Activated naive CD4-positive, alpha-beta T cell (primary cell): ENCODE data around the gene SLBP.
"Not testable (repeated sequence)": the region's sequence is repeated elsewhere in the genome, so short reads cannot be mapped to it uniquely, and the experiment has no call there.

ENCODE experiments used
- DNase-seq, 4 experiments: peaks; one replicate each; lab custom pipeline; 2025; lab: John Stamatoyannopoulos, UW

SLBP gene

GRCh38 chr4:1675136-1675801 lies 36.9 kb downstream of the SLBP start:
- DNase-seq = no peak

- no peak for DNase-seq
Observed at GRCh38 chr4:1674682-1675081, 37.4 kb downstream of the SLBP start.

GRCh38 chr4:1673671-1674070 lies 38.4 kb downstream of the SLBP start:
- no peak for DNase-seq

- DNase-seq = not testable (repeated sequence)
Observed at GRCh38 chr4:1671011-1671410, 41.1 kb downstream of the SLBP start.

- no peak for DNase-seq
Observed at GRCh38 chr4:1670279-1670678, 41.8 kb downstream of the SLBP start.

- no peak for DNase-seq
Observed at GRCh38 chr4:1669850-1670249, 42.3 kb downstream of the SLBP start.

- no peak for DNase-seq
Observed at GRCh38 chr4:1669270-1669669, 42.8 kb downstream of the SLBP start.

- DNase-seq = no peak
Observed at GRCh38 chr4:1668488-1668840, 43.7 kb downstream of the SLBP start.

- DNase-seq = no peak
Observed at GRCh38 chr4:1667273-1667672, 44.8 kb downstream of the SLBP start.

GRCh38 chr4:1666391-1666790 lies 45.7 kb downstream of the SLBP start:
- DNase-seq = no peak

- no peak for DNase-seq
Observed at GRCh38 chr4:1664141-1664540, 48.0 kb downstream of the SLBP start.

GRCh38 chr4:1663549-1663948 lies 48.6 kb downstream of the SLBP start:
- no peak for DNase-seq

GRCh38 chr4:1661695-1662094 lies 50.4 kb downstream of the SLBP start:
- DNase-seq = no peak

- DNase-seq = no peak
Observed at GRCh38 chr4:1660948-1661677, 51.0 kb downstream of the SLBP start.

- DNase-seq = no peak
Observed at GRCh38 chr4:1659104-1660043, 52.7 kb downstream of the SLBP start.

GRCh38 chr4:1658581-1658980 lies 53.5 kb downstream of the SLBP start:
- DNase-seq = no peak

GRCh38 chr4:1658146-1658545 lies 54.0 kb downstream of the SLBP start:
- no peak for DNase-seq

GRCh38 chr4:1656986-1657385 lies 55.1 kb downstream of the SLBP start:
- DNase-seq = no peak

GRCh38 chr4:1656132-1656531 lies 56.0 kb downstream of the SLBP start:
- no peak for DNase-seq

- no peak for DNase-seq
Observed at GRCh38 chr4:1655676-1656075, 56.4 kb downstream of the SLBP start.

GRCh38 chr4:1655081-1655480 lies 57.0 kb downstream of the SLBP start:
- no peak for DNase-seq

GRCh38 chr4:1654216-1654955 lies 57.7 kb downstream of the SLBP start:
- DNase-seq = no peak
